Smooth muscle cell (in vitro differentiated cells): ENCODE results near the gene AUTS2. TPM values are rescaled to one million over a fixed set of nuclear protein-coding genes. Genes with fewer than 3 reads are reported as not detected.

ENCODE experiments used
- DNase-seq: peaks from one replicate; lab custom pipeline; 2025; ENCODE audit not compliant: unreplicated experiment; lab: John Stamatoyannopoulos, UW
- H2AFZ ChIP-seq: fragments of 200-600 bp; sonication (generic); 2 replicates; pipeline ENCODE4 v1.6.0; 2016; ENCODE audit warnings: antibody characterized with exemption, low read depth, mild to moderate bottlenecking
- H3F3A ChIP-seq: fragments of 200-600 bp; sonication (generic); 2 replicates; pipeline ENCODE4 v1.6.0; 2017; ENCODE audit warnings: antibody characterized with exemption, low read depth
- H3K27ac ChIP-seq: fragments of 200-600 bp; sonication (generic); 2 replicates; pipeline ENCODE4 v1.5.1; 2016; ENCODE audit warnings: low read depth, mild to moderate bottlenecking
- H3K27me3 ChIP-seq: fragments of 200-600 bp; sonication (generic); 2 replicates; pipeline ENCODE4 v1.6.1; 2016; ENCODE audit warnings: low read depth, mild to moderate bottlenecking
- H3K36me3 ChIP-seq: fragments of 200-600 bp; sonication (generic); 2 replicates; pipeline ENCODE4 v1.5.1; 2016; ENCODE audit warnings: low read depth
- H3K4me1 ChIP-seq: fragments of 200-600 bp; sonication (generic); 2 replicates; pipeline ENCODE4 v1.5.1; 2016; ENCODE audit warnings: low read depth
- H3K4me2 ChIP-seq: fragments of 200-600 bp; sonication (generic); 2 replicates; pipeline ENCODE4 v1.6.0; 2016; ENCODE audit warnings: mild to moderate bottlenecking
- H3K4me3 ChIP-seq: fragments of 200-600 bp; sonication (generic); 2 replicates; pipeline ENCODE4 v1.5.1; 2016; ENCODE audit warnings: mild to moderate bottlenecking
- H3K79me2 ChIP-seq: fragments of 200-600 bp; sonication (generic); 2 replicates; pipeline ENCODE4 v1.6.0; 2016; ENCODE audit warnings: low read depth, mild to moderate bottlenecking
- H3K9ac ChIP-seq: fragments of 200-600 bp; sonication (generic); 2 replicates; pipeline ENCODE4 v1.6.0; 2016; ENCODE audit warnings: low read depth
- H3K9me3 ChIP-seq: fragments of 200-600 bp; sonication (generic); replicated peaks from 2 replicates; pipeline ENCODE4 v1.5.1; 2016; ENCODE audit warnings: low read depth
- H4K20me1 ChIP-seq: fragments of 200-600 bp; sonication (generic); 2 replicates; pipeline ENCODE4 v1.6.0; 2016; ENCODE audit warnings: low read depth
- CTCF ChIP-seq: fragments of 200-600 bp; sonication (generic); IDR thresholded peaks from 2 replicates; pipeline ENCODE4 v1.5.1; 2017; ENCODE audit warnings: borderline replicate concordance, mild to moderate bottlenecking, antibody characterized with exemption; ENCODE audit not compliant: insufficient read depth, poor library complexity, severe bottlenecking
- WGBS: methylation state at CpG from one replicate; pipeline ENCODE4 v1.1.7; 2016; ENCODE audit warnings: low lambda C conversion rate; 5-methylcytosine and 5-hydroxymethylcytosine counted together
- polyA plus RNA-seq: library from polyadenylated mRNA; unstranded; fragments of >200 nt; fragmentation: Nextera tagmentation; extraction: Ambion mirVana; gene quantifications from 2 replicates; pipeline ENCODE4 v1.2.1, GENCODE V29; 2016
- total RNA-seq: library from RNA; depleted of rRNA; stranded (reverse); fragments of >200 nt; gene quantifications from 2 replicates; pipeline ENCODE4 v1.2.3, GENCODE V29; 2014

Gene AUTS2
- total and polyA plus RNA-seq, 2 experiments from 2014 or later: 6.5 to 8.6 TPM

GRCh38 chr7:70494225-70495032 is 896.2 kb downstream of the AUTS2 start:
- no peak for TF ChIP-seq CTCF
- H3K4me1 ChIP-seq: no peaks in the 10 kb centered on the region

GRCh38 chr7:70495033-70495376 is 896.7 kb downstream of the AUTS2 start:
- Histone ChIP-seq H3K4me1 (no peaks in the 10 kb centered on the region), H3K79me2 (no peaks in the 10 kb centered on the region), H3K4me2 (no peak overlapping the region), H3K36me3 (no peaks in the 10 kb centered on the region), H3K27ac (no peak overlapping the region), H3K27me3 (no peaks in the 10 kb centered on the region), H3K9ac (no peak overlapping the region), H2AFZ (no peak overlapping the region), H4K20me1 (no peaks in the 10 kb centered on the region), H3F3A (no peaks in the 10 kb centered on the region), H3K4me3 (no peak overlapping the region), H3K9me3 (no peaks in the 10 kb centered on the region)
- no peak for TF ChIP-seq CTCF
- WGBS: 86% methylated on average over 3 of the region's 3 CpGs
- no peak for DNase-seq

More at GRCh38 chr7:70494225-70495032, 896.2 kb downstream of the AUTS2 start:
- H4K20me1 ChIP-seq: no peaks in the 10 kb centered on the region
- no peaks in the 10 kb centered on the region for H3K9me3 ChIP-seq
- no peaks in the 10 kb centered on the region for H3K36me3 ChIP-seq
- no peaks in the 10 kb centered on the region for H3K79me2 ChIP-seq
- WGBS: 51% methylated on average over 6 of the region's 6 CpGs
- no peak for DNase-seq
- H3K27ac ChIP-seq: no peak overlapping the region
- no peak overlapping the region for H2AFZ ChIP-seq
- H3F3A ChIP-seq: no peaks in the 10 kb centered on the region
- H3K4me3 ChIP-seq: no peak overlapping the region
- no peaks in the 10 kb centered on the region for H3K27me3 ChIP-seq
- H3K9ac ChIP-seq: no peak overlapping the region
- H3K4me2 ChIP-seq: no peak overlapping the region

GRCh38 chr7:70497793-70498192 is 899.5 kb downstream of the AUTS2 start:
- Histone ChIP-seq H2AFZ (no peak overlapping the region), H3K27me3 (peaks cover 9% of the 10 kb centered on the region), H3F3A (no peaks in the 10 kb centered on the region), H3K4me1 (no peaks in the 10 kb centered on the region), H3K27ac (no peak overlapping the region), H4K20me1 (no peaks in the 10 kb centered on the region), H3K4me2 (no peak overlapping the region), H3K36me3 (no peaks in the 10 kb centered on the region), H3K9ac (no peak overlapping the region), H3K4me3 (no peak overlapping the region), H3K79me2 (no peaks in the 10 kb centered on the region), H3K9me3 (no peaks in the 10 kb centered on the region)
- no peak for TF ChIP-seq CTCF
- DNase-seq: no peak
- 85% methylated on average over 2 of the region's 2 CpGs for WGBS
